HG03575 (cell line): Measurements from ENCODE around the gene HPS4.
"Not testable (repeated sequence)": the region's sequence is repeated elsewhere in the genome, so short reads cannot be mapped to it uniquely, and the experiment has no call there.

Experiments
- ATAC-seq: cut with Tn5 transposase; IDR thresholded peaks from one replicate; pipeline ENCODE4 v1.9.1; 2021; ENCODE audit not compliant: unreplicated experiment, insufficient number of reproducible peaks, low FRiP score; ENCODE audit errors: extremely low read depth

HPS4 gene

DNA sequence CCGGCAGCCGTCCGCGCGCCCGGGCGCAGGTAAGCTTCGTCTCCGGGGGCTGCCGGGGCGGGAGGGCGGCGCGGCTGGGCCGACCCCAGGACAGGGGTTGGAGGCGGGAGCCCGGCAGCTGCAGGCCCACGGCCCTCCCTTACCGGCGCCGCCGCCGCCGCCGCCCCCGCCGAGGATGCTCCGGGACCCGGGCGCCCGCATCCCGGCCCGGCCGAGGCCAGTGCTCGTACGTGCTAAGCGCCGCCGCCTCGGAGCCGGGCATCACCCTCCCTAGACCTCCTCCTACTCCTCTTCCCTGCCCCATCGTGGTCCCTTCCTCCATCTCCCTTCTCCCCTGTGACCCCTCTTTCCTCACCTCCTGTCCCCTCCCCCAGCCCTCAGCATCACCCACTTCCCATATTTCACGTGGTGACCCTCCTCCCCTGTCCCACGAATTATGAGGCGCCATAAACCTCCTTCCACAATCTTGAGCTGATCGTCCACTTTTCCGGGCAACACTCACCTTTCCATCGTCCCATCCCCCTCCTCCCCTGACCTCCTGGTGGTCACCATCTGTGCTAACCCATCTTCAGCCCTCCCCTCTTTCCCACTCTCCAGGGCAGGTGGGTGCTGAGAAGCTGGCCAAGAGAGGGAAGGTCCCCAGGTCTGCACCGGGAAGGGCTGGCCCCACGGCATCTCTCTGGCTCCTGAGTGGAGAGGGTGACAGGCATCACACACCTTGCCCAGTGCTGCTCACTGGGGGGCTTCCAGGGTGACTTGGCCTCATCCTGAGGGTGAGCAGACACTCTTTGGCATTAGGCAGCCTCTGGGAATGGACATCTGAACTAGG lies 53.9 kb downstream of the HPS4 start:
- no peak for ATAC-seq

DNA sequence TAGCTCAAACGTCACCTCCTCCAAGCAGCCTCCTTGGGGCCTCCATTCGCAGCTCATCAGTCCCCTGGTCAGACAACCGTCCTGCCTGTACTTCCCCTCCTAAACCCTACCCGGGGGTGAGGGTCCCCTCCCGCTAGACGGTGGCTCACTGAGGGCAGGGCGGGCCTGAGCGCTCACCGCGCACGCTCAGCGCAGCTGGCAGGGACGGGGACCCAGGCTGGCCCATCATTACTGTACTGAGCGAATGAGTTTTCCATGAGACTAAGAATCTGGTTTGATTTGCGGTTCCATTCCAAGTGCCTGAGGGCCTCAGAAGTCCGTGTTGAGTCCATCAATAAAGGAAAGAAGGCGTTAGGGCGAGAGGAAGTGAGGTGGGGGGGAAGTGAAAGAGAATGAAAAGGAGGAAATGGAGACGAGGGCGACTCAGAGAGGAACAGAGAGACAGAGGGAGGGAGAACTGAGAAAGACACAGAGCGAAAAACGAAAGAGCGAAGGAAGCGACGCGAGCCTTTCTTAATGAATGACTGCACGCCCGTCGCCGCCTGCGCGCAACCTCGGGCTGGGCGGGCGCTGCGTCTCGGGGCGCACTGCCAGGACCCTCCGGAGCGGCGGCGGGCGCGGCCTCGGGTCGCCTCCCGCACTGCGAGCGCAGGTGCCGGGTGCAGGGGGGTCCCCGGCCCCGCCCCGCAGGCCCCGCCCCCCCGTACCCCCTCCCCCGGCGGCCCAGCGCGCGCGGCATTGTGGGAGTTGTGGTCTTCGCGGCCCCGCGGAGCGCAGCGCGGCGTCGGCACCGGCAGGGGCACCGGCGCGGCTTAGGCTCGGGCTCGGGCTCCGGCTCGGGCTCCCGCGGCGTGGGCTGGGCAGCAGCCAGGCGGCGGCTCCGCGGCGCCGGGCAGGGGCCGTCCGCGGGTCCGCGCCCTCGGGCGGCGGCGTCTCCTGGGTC lies 54.8 kb downstream of the HPS4 start, which contains the start of gene ASPHD2:
TSS of gene ASPHD2 (plus strand) at position 746 of the 943 bp plus-strand sequence. CDS start 4,356 bp downstream, outside the sequence.
- peak; percentile 45 for ATAC-seq

DNA sequence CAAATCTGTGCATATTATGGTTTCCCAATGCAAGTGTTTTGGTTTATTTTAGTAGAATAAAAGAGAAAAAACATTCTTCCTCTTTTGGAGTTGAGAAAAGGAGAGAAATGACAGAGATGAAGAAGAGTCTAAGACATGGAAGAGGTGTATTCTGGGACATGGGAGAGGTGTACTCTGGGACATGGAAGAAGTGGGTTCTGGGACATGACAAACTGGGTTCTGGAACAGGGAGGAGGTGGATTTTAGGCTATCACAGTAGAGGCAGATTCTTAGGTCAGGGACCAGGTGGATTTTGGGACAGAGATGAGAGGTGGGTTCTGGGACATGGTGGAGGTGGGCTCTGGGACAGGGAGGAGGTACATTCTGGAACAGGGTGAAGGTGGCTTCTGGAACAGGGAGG lies 56.7 kb downstream of the HPS4 start:
- ATAC-seq: no peak

DNA sequence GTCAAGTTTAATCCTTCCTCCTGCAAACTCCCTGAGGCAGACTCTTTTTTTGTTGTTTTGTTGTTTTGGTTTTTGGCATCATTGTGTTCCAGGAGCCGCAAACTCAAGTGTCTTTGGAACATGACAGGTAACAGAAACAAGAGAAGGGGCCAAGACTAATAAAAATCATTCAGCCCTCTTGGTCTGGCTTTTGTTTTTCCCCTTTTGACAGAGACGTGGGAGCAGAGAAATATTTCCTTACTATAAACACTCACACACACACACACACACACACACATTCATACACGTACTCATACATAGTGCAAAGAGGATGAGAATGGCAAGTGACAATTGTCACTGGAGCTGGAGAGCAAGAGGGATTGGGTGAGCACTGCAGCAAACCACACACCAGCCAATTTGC lies 65.0 kb downstream of the HPS4 start:
- no peak for ATAC-seq

DNA sequence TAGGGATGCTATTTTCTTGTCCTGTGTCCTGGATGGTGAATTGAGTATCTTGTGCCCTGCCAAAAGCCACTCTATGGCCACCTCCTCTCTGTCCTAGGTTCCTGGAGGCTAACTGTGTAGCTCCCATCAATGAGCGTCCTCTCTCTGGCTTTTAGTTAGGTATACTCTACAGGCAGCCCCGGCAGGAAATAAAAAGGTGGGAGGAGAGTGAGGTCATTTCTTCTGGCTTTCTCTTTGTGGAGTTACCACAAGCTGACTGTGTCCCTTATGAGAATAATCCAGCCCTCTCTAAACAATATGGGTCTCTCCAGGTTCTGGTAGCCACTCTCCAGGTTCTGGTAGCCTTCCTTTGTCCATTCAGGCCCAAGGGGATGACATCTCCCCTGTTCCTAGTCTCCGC lies 66.2 kb downstream of the HPS4 start:
- ATAC-seq: no peak

DNA sequence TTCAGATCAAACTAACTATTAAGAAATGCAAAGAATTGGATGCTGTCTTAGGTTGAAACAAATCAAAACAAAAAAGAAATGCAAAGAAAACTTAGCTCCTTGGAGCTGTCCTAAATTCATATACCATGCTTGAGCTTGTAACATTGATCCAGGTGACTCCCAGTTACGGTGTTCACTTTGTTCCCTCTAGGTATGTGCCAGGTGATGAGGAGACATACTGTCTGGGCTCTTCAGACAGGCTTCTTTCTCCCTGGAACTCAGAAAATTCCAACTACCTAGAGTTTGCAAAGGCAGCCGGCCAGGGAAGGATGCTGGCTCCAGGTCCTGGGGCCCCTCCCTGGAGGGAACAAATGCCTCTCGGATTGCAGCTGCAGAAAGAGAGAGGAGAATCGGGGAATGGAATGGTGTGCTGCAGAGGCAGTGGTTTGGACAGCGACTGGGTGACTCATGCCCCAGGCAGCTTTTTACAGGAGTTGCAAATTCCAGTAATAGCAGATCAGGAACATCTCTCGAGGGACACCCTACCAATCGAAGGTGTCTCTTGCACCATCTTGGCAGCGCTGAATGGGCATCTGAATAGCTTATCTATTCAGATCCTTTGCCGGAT lies 66.8 kb downstream of the HPS4 start:
- ATAC-seq: no peak

DNA sequence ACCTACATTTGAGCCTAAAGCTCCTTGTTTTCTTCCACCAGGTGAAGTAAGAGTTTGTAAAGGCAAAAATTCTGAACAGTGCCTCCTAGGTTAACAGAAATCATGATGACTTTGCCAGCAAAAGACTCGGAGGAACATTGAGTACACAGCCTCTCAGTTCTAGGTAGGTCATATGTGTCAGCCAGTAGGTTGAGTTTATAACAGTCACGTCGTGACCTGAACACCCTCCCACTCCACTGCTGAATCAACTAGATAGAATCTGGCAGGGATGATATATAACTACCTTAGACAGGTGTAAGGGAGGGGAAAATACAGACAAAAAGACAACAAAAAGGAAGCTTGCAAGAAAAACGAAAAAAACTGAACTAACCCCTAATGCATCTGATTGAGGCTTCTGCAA lies 67.3 kb downstream of the HPS4 start:
- ATAC-seq: no peak

DNA sequence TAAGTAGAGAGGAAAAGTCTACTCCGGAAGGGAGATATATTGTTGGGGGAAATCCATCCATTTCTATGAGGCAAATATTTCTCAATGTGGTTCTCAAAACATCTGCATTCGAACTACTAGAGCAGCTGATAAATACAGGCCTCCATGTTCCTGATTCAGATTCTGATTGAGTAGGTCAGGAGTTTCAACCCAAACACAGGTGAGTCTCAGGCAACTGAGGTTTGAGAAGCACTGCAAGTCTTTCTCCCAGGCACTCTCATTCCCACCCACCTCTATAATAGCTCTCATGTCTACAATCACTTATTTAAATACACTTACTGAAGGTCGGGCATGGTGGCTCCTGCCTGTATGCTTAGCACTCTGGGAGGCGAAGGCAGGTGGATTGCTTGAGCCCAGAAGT lies 69.2 kb downstream of the HPS4 start:
- ATAC-seq: no peak

DNA sequence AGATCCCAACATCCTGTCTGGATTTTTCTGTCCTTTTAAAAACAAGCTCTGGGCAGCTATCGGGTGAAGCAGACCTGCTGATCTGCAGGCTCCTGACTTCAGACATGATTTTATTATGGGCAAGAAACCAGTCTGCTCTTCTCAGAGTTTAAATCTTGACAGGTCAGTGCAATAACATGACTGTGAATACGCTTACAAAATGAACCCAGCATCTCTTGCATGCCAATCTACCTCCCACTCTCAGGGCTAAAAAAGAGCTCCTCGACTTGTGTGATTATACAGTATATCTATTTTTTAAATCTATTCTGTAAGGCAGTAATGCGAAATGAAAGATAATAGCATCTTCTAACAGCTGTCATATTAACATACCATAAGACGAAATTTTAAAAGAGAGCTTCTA lies 73.2 kb downstream of the HPS4 start:
- no peak for ATAC-seq

DNA sequence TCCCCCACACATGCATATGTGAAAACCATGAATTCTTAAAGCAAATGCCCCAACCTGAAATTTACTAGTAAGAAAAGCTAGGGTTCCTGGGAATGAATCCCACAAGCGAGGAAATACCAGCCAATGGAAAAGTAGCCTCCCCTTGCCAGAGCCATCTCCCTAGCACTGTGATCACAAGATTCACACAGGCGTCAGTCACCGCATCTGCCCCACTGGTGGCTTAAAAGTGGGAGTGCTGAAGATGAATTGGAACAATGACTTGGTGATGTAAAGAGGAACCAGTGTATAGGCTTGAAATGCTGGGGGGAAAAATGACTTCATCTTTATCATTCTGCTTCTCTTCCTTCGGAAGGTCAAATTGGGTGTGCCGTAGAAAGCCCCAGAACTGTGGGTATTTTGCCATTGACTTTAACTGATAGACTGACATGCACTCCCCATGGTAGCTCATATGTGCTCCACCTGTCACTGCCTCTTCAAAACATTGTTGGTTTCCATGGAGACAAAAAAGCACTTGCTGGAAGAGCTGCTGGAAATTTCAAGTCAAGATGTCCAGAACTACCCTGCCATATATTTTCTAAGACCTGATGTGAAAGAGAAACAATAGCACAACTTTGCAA lies 73.8 kb downstream of the HPS4 start:
- no peak for ATAC-seq

DNA sequence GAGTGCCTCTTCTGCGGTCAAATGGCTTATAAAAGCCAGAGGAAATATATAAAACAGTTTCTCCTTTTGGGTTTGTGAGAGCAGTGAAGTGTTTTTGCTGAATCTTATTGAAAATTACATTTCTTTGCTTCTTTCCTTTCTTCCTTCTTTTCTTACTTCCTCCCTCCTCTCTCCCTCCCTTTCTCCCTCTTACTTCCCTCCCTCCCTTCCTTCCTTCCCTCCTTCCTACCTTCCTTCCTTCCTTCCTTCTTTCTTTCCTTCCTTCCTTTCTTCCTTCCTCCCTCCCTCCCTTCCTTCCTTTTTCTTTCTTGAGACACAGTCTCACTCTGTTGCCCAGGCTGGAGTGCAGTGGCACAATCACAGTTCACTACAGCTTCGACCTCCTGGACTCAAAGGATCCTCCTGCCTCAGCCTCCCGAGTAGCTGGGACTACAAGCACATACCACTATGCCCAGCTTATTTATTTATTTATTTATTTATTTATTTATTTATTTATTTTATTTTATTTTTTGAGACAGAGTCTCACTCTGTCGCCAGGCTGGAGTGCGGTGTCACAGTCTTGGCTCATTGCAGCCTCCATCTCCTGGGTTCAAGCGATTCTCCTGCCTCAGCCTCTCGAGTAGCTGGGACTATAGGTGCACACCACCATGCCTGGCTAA lies 74.9 kb downstream of the HPS4 start:
- ATAC-seq: not testable (repeated sequence)

DNA sequence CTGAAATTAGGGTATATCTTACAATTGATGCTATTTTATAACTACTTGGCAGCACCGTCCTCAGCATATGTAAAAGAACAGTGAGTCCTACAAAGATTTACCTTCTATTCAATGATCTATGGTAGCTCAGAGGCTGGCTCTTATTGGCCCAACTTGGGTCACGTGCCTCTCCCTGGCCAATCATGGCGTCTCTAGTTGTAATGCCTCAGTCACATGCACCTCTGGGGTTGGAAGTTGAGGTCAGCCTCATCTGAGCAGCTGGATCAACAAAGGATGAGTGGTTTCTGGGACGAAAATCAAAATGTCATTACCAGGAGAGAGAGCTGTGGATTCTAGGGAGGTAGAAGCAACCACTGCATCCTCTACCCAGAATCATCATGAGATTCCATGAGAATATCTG lies 77.5 kb downstream of the HPS4 start:
- ATAC-seq: no peak

DNA sequence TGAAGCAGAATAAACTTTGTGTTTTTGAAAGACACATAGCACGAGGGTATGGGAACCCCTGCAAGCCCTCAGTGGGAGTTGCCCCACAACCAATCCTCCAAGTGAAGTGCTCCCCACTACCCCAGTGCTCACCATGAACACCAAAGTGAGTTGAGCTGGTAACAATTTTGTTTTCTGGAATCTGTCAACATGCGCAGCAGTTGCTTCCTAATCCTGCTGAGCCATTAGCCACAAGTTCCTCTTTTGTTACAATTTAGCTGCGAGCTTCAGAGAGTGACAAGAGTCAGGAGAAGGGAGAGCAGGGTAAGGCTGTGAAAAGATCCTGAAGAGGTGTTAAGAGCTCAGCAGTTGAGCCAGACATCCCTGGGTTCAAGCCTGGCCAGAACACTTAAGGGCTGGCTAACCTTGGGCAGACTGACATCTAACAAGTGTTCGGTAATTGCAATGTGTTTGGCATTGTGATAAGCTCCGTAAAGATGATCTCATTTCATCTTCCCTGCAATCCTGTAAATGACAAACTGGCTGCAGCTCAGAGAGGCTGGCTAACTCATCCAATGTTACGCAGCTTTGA lies 78.6 kb downstream of the HPS4 start:
- ATAC-seq: no peak

DNA sequence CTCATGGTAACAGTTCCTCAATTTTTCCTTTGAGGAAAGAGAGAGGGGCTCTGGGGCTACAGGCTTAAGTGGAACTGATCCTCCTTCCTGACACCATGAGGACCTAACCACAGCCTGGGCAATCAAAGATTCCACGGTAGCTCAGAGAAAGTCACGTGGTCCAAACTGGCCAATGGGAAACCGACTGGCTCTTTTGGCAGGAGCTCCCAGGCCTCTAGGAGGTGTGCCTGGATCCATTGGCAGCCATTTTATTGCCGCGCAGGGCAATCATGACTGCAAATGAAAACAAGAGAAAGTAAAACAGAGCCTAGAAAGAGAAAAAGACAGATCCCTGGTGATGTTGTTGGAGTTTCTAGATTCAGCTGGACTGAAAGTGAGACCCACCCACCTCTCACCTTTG lies 81.9 kb downstream of the HPS4 start:
- no peak for ATAC-seq
